GM10847 (cell line): ENCODE measurements around the gene CD46.

ENCODE experiments used
- POLR2A ChIP-seq: IDR thresholded peaks from 2 replicates; pipeline ENCODE4 v1.6.1; 2011; ENCODE audit not compliant: insufficient read length; ENCODE audit errors: extremely low read depth

The CD46 gene

DNA sequence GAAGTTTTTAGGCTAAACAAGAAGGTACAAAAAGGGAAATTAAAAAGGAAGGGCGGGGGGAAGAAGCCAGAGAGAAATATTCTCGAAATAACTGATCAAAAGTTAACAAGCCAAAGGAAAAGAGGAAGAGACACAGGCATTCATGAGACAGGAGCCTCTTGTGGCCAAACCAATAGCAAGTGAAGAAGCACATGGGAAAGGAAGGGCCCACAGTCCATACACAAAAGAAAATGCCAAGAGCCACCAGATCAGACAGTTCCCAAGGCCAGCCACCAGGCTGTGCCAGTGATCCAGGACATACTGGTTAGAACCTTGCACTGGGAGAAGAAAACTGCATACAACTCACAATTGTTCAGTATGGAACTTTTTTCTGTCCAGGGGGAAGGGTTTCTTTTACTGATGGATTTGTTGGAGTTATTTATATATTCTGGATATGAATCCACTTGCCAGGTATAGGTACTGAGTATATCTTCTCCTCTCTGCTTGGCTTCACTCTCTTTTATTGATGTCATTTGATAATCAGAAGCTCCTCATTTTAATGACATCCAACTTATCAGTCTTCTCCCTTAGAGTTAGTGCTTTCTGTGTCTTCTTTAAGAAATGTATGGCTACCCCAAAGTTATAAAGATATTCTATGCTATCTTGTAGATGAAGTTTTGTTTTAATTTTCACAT, 76.8 kb downstream of the CD46 start:
- no peak for TF ChIP-seq POLR2A

DNA sequence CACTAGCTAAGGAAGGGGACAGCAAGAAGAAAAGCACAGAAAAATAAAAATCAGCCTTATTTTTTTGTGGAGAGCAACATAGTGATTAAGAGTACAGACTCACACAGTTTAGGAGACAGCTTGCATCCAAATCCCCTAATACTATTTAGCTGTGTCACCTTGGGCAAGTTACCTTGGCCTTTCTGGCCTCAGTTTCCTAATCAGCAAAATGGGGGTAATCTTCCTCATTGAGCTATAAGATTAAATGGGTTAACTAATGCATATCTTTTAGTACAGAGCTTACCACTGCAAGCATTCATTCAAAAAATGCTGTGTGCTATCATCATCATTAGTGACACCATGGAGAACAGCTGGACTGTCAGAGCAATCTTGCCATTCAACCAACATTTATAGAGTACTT, 77.7 kb downstream of the CD46 start:
- no peak for TF ChIP-seq POLR2A

DNA sequence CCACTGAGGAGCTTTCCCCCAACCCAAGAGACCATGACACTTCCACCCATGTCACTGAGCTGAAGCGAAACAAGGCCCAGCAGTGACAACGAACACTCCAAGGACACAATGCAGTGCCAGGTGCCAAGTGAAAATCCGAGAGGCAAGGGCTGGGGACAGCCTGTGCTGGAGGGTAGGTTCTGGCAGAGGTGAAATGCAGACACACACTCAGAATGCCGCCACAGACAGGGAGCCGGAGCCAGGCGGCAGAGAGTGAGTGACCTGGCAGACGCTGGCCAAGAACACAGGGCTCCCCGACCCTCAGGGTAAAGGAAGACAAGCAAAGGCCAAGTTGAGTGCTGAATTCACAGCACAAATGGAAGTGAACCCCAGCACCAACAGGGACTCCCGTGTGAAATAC, 78.9 kb downstream of the CD46 start:
- no peak for TF ChIP-seq POLR2A

GRCh38 chr1:207831517-207832327, 79.9 kb downstream of the CD46 start:
- TF ChIP-seq POLR2A, result no peak

GRCh38 chr1:207832796-207833195, 80.9 kb downstream of the CD46 start:
- TF ChIP-seq POLR2A, result no peak

GRCh38 chr1:207833381-207833780, 81.5 kb downstream of the CD46 start:
- no peak for TF ChIP-seq POLR2A

GRCh38 chr1:207833956-207834660, 82.3 kb downstream of the CD46 start:
- TF ChIP-seq POLR2A, result no peak

DNA sequence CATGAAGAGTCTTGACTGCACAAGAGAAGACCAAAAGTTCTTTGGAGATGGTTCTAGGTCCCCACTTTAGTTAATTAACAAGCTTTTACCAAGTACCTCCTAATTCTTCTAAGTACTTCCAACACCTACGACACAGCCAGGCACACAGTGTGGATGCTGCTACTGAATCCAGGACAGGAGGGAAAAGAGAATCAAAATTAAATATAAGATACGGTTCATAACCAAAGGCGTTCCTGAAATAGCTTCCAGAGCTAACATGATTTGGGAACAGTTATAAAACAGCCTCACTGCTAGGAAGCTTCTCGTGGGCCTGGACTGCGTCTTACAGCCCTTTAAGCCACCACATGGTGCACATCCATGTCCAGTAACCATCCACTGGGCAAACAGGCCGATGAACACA, 84.1 kb downstream of the CD46 start:
- no peak for TF ChIP-seq POLR2A

DNA sequence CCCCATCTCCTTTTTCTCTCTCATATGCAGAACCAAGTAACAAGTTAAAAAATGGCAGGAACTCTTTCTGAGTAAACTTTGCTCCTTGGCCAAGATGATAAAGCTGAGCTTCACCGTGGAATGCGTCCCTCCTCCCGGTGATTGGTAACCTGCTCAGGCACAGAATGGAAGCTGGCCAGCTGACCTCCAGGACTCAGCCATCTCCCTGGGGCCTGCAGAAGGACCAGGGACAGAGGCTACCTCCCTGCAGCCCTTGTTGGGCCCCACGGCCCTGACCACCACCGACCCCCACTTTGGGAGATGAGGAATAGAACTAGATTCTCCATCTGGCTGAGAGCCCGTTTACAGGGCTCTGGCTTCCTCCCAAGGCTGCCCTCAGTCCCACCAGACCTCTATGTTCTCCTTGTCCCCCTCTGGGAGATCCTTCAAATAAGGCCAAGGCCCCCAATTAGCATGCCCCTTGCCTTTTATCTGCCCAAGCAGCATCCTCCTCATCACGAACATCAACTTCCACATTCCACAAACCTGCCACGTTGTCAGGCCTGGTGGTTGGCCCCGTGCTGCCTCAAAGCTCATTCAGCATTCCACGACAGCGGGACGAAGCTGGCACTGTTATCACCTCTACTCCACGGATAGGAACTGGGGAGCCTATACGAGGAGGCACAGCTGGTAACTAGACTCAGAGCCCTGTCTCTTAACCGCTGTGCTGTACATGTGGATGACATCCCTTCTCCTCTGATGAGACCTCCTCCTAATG, 84.9 kb downstream of the CD46 start:
- no peak for TF ChIP-seq POLR2A

GRCh38 chr1:207837673-207838072, 85.8 kb downstream of the CD46 start:
- no peak for TF ChIP-seq POLR2A

GRCh38 chr1:207838156-207839082, 86.6 kb downstream of the CD46 start:
- TF ChIP-seq POLR2A, result no peak

- no peak for TF ChIP-seq POLR2A
Measured at GRCh38 chr1:207839083-207839413, 87.2 kb downstream of the CD46 start.

- TF ChIP-seq POLR2A, result no peak
Measured at GRCh38 chr1:207840380-207840779, 88.5 kb downstream of the CD46 start.

GRCh38 chr1:207841293-207841692, 89.4 kb downstream of the CD46 start:
- TF ChIP-seq POLR2A, result no peak

- no peak for TF ChIP-seq POLR2A
Measured at GRCh38 chr1:207841901-207842300, 90.0 kb downstream of the CD46 start.

- TF ChIP-seq POLR2A, result no peak
Measured at GRCh38 chr1:207842506-207842905, 90.7 kb downstream of the CD46 start.
